CD8-positive, alpha-beta memory T cell (primary cell): Measurements from ENCODE around the gene SMPD3. TPM values are rescaled to one million over a fixed set of nuclear protein-coding genes. Genes with fewer than 3 reads are reported as not detected.

Source experiments
- CTCF ChIA-PET: fragments of 350-600 bp; sonication (Branson Sonifier 250); formaldehyde crosslinking; loops from one replicate; lab custom pipeline; 2021; ENCODE audit warnings: antibody characterized with exemption; lab: Charles Lee
- POLR2A ChIA-PET: fragments of 350-600 bp; sonication (Branson Sonifier 250); formaldehyde crosslinking; loops from one replicate; lab custom pipeline; 2021; ENCODE audit warnings: antibody characterized with exemption; lab: Charles Lee
- DNase-seq, 5 donors: peaks; one replicate each; pipeline versions ENCODE4 v3.0.0 to v3.0.0-alpha.2; 2020 to 2022; ENCODE audit warnings: mixed read lengths in 1 of 5
- H3K27ac ChIP-seq: one replicate; pipeline ENCODE4 v1.7.0; 2013; ENCODE audit warnings: low read depth, mild to moderate bottlenecking, low read length, moderate library complexity
- H3K27me3 ChIP-seq: 2 replicates; pipeline ENCODE4 v1.7.0; 2013; ENCODE audit warnings: low read length, mild to moderate bottlenecking; ENCODE audit not compliant: insufficient read depth, poor library complexity, severe bottlenecking
- H3K36me3 ChIP-seq: 2 replicates; pipeline ENCODE4 v1.7.0; 2013; ENCODE audit warnings: mild to moderate bottlenecking, low read length, moderate library complexity; ENCODE audit not compliant: insufficient read depth
- H3K4me1 ChIP-seq: 2 replicates; pipeline ENCODE4 v1.7.0; 2013; ENCODE audit warnings: mild to moderate bottlenecking, low read length, moderate library complexity; ENCODE audit not compliant: insufficient read depth
- H3K4me3 ChIP-seq: 2 replicates; pipeline ENCODE4 v1.7.0; 2013; ENCODE audit warnings: mild to moderate bottlenecking, low read length
- H3K9me3 ChIP-seq: 2 replicates; pipeline ENCODE4 v1.7.0; 2013; ENCODE audit warnings: mild to moderate bottlenecking, low read length
- H3K27ac Mint-ChIP-seq, 8 donors: one replicate each; pipeline ENCODE4 v1.8.0; 2020 to 2021; ENCODE audit warnings: mixed read lengths in 8 of 8, mild to moderate bottlenecking in 6 of 8, inconsistent platforms in 3 of 8, moderate library complexity in 3 of 8
- H3K27me3 Mint-ChIP-seq, 2 donors: one replicate each; pipeline ENCODE4 v1.8.0; 2020 to 2021; ENCODE audit warnings: mixed read lengths in 2 of 2, mild to moderate bottlenecking in 1 of 2, moderate library complexity in 1 of 2
- H3K36me3 Mint-ChIP-seq, 3 donors: one replicate each; pipeline ENCODE4 v1.8.0; 2020 to 2021; ENCODE audit warnings: mixed read lengths in 3 of 3, inconsistent platforms in 1 of 3, mild to moderate bottlenecking in 1 of 3
- H3K4me1 Mint-ChIP-seq, 3 donors: one replicate each; pipeline ENCODE4 v1.8.0; 2020 to 2021; ENCODE audit warnings: mixed read lengths in 3 of 3, inconsistent platforms in 1 of 3, mild to moderate bottlenecking in 1 of 3
- H3K4me3 Mint-ChIP-seq, 7 donors: one replicate each; pipeline ENCODE4 v1.8.0; 2020 to 2021; ENCODE audit warnings: mixed read lengths in 7 of 7, mild to moderate bottlenecking in 6 of 7, moderate library complexity in 4 of 7, inconsistent platforms in 2 of 7
- H3K9me3 Mint-ChIP-seq, 5 donors: one replicate each; pipeline ENCODE4 v1.8.0; 2020 to 2022; ENCODE audit warnings: mixed read lengths in 5 of 5, mild to moderate bottlenecking in 3 of 5, moderate library complexity in 2 of 5, inconsistent platforms in 1 of 5
- polyA plus RNA-seq: library from polyadenylated mRNA; unstranded; fragments of 300-500 nt; fragmentation: Illumina TruSeq; gene quantifications from one replicate; pipeline ENCODE4 v1.2.3, GENCODE V29; 2021
- total RNA-seq, 2 experiments: library from RNA; stranded (reverse); gene quantifications; one replicate each; pipeline ENCODE4 v1.2.3, GENCODE V29; 2021

Gene SMPD3
- total and polyA plus RNA-seq, 3 experiments from 2014 or later = 0.15 to 1.6 (median 0.22) TPM

DNA sequence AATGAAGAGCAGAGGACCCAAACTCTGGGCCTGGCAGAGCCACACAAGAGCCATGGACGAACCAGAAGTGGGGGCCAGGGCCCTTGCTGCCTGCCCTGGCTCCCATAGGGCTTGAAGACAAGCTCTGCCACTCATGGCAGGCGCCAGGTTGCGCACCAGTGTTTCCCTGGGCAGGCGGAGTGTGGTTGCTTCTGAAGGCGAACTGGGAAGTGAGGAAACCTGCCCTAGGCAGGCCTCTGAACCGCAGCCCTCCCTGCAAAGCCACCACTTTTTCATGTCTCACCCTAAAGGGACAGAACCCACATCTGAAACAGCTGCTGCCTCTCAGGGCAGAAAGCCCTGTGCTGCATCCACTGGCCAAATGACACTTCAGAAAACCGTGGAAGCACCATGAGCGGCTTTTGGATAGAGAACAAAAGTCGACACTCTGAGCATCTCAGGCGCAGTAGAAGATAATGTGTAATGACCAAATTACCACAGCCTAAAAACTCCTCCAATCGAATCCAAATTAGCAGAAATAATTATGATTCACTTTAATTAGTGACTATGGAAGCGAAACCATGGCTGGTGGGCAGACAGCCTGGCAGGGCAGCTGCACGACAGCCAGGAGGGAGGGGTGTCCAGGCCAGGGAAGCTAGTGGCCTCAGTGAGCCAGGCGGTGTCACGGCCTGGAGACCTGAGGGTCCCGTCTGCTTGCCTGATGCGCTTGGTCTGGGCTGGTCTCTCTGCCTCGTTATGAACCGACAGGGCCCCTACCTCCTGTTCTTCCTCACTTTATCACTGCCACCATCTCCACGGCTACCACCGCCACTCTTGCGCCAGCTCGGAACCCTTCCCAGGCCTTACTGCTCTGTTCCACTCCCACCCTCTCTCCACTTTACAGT is 78.4 kb downstream of the SMPD3 start:
- Mint-ChIP-seq H3K4me1 (peaks cover 37 to 58% (median 41%) of the 10 kb centered on the region in 3 donors), H3K27ac (peak overlapping the region; percentile 17 to 86 (median 52)), H3K9me3 (no peaks in the 10 kb centered on the region), H3K36me3 (no peaks in the 10 kb centered on the region), H3K4me3 (peak overlapping the region in 6 of 7 donors; percentile 38 to 87 (median 61)), H3K27me3 (peaks cover 0 to 10% of the 10 kb centered on the region in 2 donors)
- Histone ChIP-seq H3K27me3 (peaks cover 4% of the 10 kb centered on the region), H3K36me3 (no peaks in the 10 kb centered on the region), H3K9me3 (no peaks in the 10 kb centered on the region), H3K27ac (no peak overlapping the region), H3K4me1 (peaks cover 39% of the 10 kb centered on the region), H3K4me3 (peak overlapping the region; percentile 17)
- POLR2A ChIA-PET = no interaction called here
- DNase-seq = peak in 3 of 5 donors; percentile 23 to 51 (median 30)
- CTCF ChIA-PET = interaction anchor here (0.8 to 2.5 kb wide), 8 partner anchors 13 to 140 kb away, joined by 3 to 7 read pairs (median 4); no protein-coding TSS in a partner anchor

DNA sequence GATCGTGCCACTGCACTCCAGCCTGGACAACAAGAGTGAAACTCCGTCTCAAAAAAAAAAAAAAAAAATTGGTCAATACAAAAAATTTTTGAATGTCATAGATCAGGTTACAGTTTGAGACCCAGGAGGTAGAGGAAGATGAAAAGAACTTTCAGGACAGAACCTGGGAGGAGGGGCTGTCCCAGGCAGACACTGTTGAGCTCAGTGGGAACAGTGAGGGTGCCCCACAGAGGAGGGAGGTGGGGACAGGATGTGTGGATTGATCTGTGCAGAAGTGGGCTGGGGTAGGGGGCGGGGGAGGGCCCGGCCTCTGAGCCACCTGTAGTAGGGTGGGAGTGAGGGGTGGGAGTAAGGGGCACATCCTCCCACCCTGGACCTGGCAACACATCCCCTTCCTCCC is 79.1 kb downstream of the SMPD3 start:
- H3K4me1 ChIP-seq = peaks cover 39% of the 10 kb centered on the region
- POLR2A ChIA-PET = no interaction called here
- no peaks in the 10 kb centered on the region for H3K9me3 Mint-ChIP-seq
- no peaks in the 10 kb centered on the region for H3K36me3 Mint-ChIP-seq
- H3K9me3 ChIP-seq = no peaks in the 10 kb centered on the region
- H3K4me1 Mint-ChIP-seq = peaks cover 37 to 58% (median 41%) of the 10 kb centered on the region in 3 donors
- no peaks in the 10 kb centered on the region for H3K36me3 ChIP-seq
- H3K27me3 Mint-ChIP-seq = peaks cover 0 to 10% of the 10 kb centered on the region in 2 donors
- peaks cover 4% of the 10 kb centered on the region for H3K27me3 ChIP-seq
- H3K4me3 Mint-ChIP-seq = peak overlapping the region in 6 of 7 donors; percentile 34 to 87 (median 50)
- H3K27ac ChIP-seq = no peak overlapping the region
- H3K4me3 ChIP-seq = no peak overlapping the region
- CTCF ChIA-PET = interaction anchor here (1.2 to 2.1 kb wide), 3 partner anchors 13 to 141 kb away, joined by 4 to 6 read pairs (median 5); no protein-coding TSS in a partner anchor
- DNase-seq = no peak
- H3K27ac Mint-ChIP-seq = peak overlapping the region in 3 of 8 donors; percentile 46 to 61 (median 57)

DNA sequence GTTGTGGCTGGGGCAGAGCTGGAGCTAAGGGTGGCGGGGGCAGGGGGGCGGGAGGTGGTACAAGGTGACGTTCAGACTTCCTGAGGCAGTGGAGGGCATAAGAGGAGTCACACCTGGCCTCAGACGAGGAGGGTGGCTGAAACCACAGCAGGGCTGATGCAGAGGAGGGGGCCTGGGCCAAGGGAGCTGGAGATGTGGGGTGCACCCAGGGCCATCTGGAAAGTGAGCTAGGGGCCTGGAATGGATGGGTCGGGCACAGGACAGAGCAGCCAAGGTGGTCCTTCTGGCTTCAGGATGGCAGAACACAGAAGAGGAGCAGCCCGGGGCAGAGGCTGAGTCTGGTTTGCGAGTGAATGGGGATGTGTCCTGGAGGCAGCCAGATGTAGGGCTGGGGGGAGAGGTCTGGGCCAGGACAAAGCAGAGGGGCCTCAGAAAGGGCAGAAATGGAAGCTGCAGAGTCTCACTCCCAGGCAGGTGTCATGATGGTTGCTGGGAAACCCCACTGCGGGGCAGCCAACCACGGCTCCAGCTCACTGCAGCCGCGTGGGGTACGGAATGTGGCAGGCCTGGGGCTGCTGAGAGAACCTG is 79.9 kb downstream of the SMPD3 start:
- no peaks in the 10 kb centered on the region for H3K9me3 Mint-ChIP-seq
- ChIA-PET POLR2A (no interaction called here), CTCF (interaction anchor here (1.2 to 2.9 kb wide), 4 partner anchors 28 to 141 kb away, joined by 4 to 9 read pairs (median 6); partner anchors contain the start of gene SLC7A6)
- H3K9me3 ChIP-seq = no peaks in the 10 kb centered on the region
- H3K4me1 ChIP-seq = peaks cover 39% of the 10 kb centered on the region
- H3K36me3 Mint-ChIP-seq = no peaks in the 10 kb centered on the region
- no peak overlapping the region for H3K27ac ChIP-seq
- no peak overlapping the region for H3K4me3 ChIP-seq
- peaks cover 37 to 58% (median 41%) of the 10 kb centered on the region in 3 donors for H3K4me1 Mint-ChIP-seq
- DNase-seq = peak in 1 of 5 donors; percentile 36
- peaks cover 0 to 10% of the 10 kb centered on the region in 2 donors for H3K27me3 Mint-ChIP-seq
- H3K36me3 ChIP-seq = no peaks in the 10 kb centered on the region
- peak overlapping the region in 3 of 8 donors; percentile 6 to 86 (median 52) for H3K27ac Mint-ChIP-seq
- H3K27me3 ChIP-seq = peaks cover 4% of the 10 kb centered on the region
- H3K4me3 Mint-ChIP-seq = peak overlapping the region in 6 of 7 donors; percentile 38 to 87 (median 54)

DNA sequence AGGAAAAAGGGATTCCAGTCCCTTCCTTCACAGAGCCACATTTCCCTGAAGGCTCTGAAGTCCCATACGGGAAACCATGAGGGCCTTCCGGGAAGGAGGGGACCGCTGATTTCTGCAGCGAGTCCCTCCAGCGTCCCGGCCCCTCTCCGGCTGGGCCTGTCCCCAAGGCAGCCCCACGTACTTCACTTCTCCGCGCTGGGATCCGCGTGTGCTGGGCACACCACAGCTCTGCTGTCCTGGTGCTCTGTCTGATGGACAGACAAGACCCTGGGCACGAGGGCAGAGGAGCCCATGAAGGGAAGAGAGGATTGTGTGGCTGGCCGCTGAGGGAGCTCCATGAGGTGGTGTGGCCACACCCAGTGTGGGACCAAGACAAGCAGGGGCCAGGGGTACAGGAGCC is 80.4 kb downstream of the SMPD3 start:
- H3K4me3 Mint-ChIP-seq = peak overlapping the region in 1 of 7 donors; percentile 87
- Histone ChIP-seq H3K27ac (no peak overlapping the region), H3K4me1 (peaks cover 39% of the 10 kb centered on the region)

DNA sequence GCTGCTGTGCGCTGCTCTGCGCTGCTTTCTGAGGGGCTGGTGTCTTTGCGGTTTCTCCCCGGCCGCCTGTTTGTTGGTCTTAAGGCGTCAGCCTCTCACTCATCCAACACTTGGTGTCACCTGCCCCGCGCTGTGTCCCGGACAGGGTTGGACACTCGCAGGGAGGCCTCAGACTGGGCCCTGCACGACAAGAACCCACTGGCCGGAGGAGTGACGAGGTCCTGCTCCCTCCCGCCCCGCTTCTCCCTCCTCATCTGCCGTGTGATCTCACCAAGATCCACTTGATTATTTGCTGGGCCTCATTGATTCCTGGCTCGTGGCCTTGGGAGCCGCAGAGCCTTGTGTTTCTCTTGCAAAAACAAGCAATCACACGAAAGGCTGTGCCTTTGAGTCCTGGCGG is 80.9 kb downstream of the SMPD3 start:
- Mint-ChIP-seq H3K27me3 (peaks cover 0 to 10% of the 10 kb centered on the region in 2 donors), H3K4me3 (no peak overlapping the region), H3K36me3 (no peaks in the 10 kb centered on the region), H3K9me3 (no peaks in the 10 kb centered on the region), H3K27ac (peak overlapping the region in 1 of 8 donors; percentile 43), H3K4me1 (peaks cover 38 to 56% (median 41%) of the 10 kb centered on the region in 3 donors)
- no peak for DNase-seq
- H3K27ac ChIP-seq = no peak overlapping the region
- ChIA-PET CTCF (interaction anchor here (1.1 to 2.9 kb wide), 3 partner anchors 29 to 104 kb away, joined by 3 to 9 read pairs (median 6); partner anchors contain the start of gene SLC7A6), POLR2A (interaction anchor here (0.6 kb wide), 1 partner anchor 50 kb away, joined by 3 read pairs; no protein-coding TSS in a partner anchor)
- peaks cover 39% of the 10 kb centered on the region for H3K4me1 ChIP-seq
- no peaks in the 10 kb centered on the region for H3K9me3 ChIP-seq
- H3K36me3 ChIP-seq = no peaks in the 10 kb centered on the region
- H3K4me3 ChIP-seq = no peak overlapping the region
- peaks cover 4% of the 10 kb centered on the region for H3K27me3 ChIP-seq

More for the DNA sequence above, 80.4 kb downstream of the SMPD3 start:
- peaks cover 4% of the 10 kb centered on the region for H3K27me3 ChIP-seq
- H3K27me3 Mint-ChIP-seq = peaks cover 0 to 10% of the 10 kb centered on the region in 2 donors
- CTCF ChIA-PET = interaction anchor here (1.2 to 2.9 kb wide), 3 partner anchors 29 to 105 kb away, joined by 6 to 9 read pairs (median 6); partner anchors contain the start of gene SLC7A6
- peaks cover 38 to 58% (median 41%) of the 10 kb centered on the region in 3 donors for H3K4me1 Mint-ChIP-seq
- H3K9me3 ChIP-seq = no peaks in the 10 kb centered on the region
- POLR2A ChIA-PET = no interaction called here
- H3K27ac Mint-ChIP-seq = no peak overlapping the region
- H3K36me3 ChIP-seq = no peaks in the 10 kb centered on the region
- no peak for DNase-seq
- no peaks in the 10 kb centered on the region for H3K9me3 Mint-ChIP-seq
- H3K36me3 Mint-ChIP-seq = no peaks in the 10 kb centered on the region
- H3K4me3 ChIP-seq = no peak overlapping the region

DNA sequence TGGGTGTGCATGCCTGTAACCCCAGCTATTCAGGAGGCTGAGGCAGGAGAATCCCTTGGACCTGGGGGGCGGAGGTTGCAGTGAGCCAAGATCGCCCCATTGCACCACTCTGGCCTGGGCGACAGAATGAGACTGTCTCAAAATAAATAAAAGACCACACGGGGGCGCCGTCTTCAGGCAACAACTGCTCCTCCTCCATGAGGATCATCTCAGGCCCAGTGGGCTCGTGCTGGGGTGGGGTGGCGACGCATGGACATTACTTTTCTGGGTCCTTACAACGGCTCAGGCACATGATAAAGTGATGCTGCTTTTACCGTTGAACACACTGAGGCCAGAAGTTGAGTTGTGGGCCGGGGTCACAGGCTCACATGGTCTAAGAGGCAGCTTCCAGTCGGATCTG is 81.3 kb downstream of the SMPD3 start:
- Mint-ChIP-seq H3K27me3 (peaks cover 0 to 10% of the 10 kb centered on the region in 2 donors), H3K4me3 (peak overlapping the region in 2 of 7 donors; percentile 36 to 37), H3K9me3 (no peaks in the 10 kb centered on the region), H3K27ac (peak overlapping the region in 2 of 8 donors; percentile 43 to 45), H3K36me3 (no peaks in the 10 kb centered on the region), H3K4me1 (peaks cover 38 to 51% (median 41%) of the 10 kb centered on the region in 3 donors)
- Histone ChIP-seq H3K9me3 (no peaks in the 10 kb centered on the region), H3K4me1 (peaks cover 39% of the 10 kb centered on the region), H3K27me3 (peaks cover 4% of the 10 kb centered on the region), H3K4me3 (no peak overlapping the region), H3K36me3 (no peaks in the 10 kb centered on the region), H3K27ac (no peak overlapping the region)
- ChIA-PET CTCF (interaction anchor here (1.1 to 2.9 kb wide), 2 partner anchors 30 to 103 kb away, joined by 3 to 9 read pairs; partner anchors contain the start of gene SLC7A6), POLR2A (interaction anchor here (0.6 kb wide), 1 partner anchor 51 kb away, joined by 3 read pairs; no protein-coding TSS in a partner anchor)
- peak in 3 of 5 donors; percentile 14 to 39 (median 29) for DNase-seq

DNA sequence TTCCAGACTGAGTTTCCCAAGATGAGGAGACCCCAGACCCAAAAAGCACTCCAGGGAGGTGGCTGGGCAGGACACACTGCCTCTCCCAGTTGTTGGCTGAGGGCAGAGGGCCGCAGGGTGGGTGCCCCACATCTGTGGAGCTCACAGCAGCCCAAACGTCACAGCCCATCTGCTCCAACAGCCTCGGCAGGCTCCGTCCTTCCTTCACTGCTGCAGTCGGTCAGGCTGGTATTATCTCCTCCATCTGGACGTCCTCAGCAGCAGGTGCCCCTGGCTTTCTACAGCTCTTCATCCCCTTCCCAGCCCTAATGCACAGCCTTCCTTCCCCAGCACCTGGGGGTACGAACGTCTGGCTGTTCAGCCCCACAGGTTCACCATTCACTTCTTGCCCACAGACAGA is 82.2 kb downstream of the SMPD3 start:
- Mint-ChIP-seq H3K4me3 (no peak overlapping the region), H3K27me3 (peaks cover 0 to 10% of the 10 kb centered on the region in 2 donors), H3K9me3 (no peaks in the 10 kb centered on the region), H3K36me3 (no peaks in the 10 kb centered on the region), H3K27ac (peak overlapping the region in 1 of 8 donors; percentile 55), H3K4me1 (peaks cover 38 to 45% (median 41%) of the 10 kb centered on the region in 3 donors)
- Histone ChIP-seq H3K27ac (no peak overlapping the region), H3K27me3 (peaks cover 4% of the 10 kb centered on the region), H3K4me3 (no peak overlapping the region), H3K4me1 (peaks cover 33% of the 10 kb centered on the region), H3K9me3 (no peaks in the 10 kb centered on the region), H3K36me3 (no peaks in the 10 kb centered on the region)
- POLR2A ChIA-PET = no interaction called here
- CTCF ChIA-PET = interaction anchor here (1.1 to 2.9 kb wide), 3 partner anchors 31 to 102 kb away, joined by 3 to 9 read pairs (median 3); partner anchors contain the start of gene SLC7A6
- DNase-seq = no peak
